Muscle of leg (tissue), 11 donors: ENCODE measurements around the gene ZNF792. TPM values are rescaled to one million over a fixed set of nuclear protein-coding genes. Genes with fewer than 3 reads are reported as not detected.
"Not testable (repeated sequence)": the region's sequence is repeated elsewhere in the genome, so short reads cannot be mapped to it uniquely, and the experiment has no call there.

ENCODE experiments used
- DNase-seq: peaks from one replicate; pipeline ENCODE4 v3.0.0; 2013
- H3K27ac ChIP-seq: one replicate; pipeline ENCODE4 v1.5.1; 2013; ENCODE audit warnings: mild to moderate bottlenecking, low read length, control low read depth
- H3K27me3 ChIP-seq: one replicate; pipeline ENCODE4 v1.6.1; 2013; ENCODE audit warnings: low read length; ENCODE audit not compliant: control insufficient read depth, insufficient read depth
- H3K36me3 ChIP-seq: one replicate; pipeline ENCODE4 v1.6.1; 2013; ENCODE audit warnings: low read length; ENCODE audit not compliant: control insufficient read depth, insufficient read depth
- H3K4me1 ChIP-seq: one replicate; pipeline ENCODE4 v1.6.1; 2013; ENCODE audit warnings: low read length; ENCODE audit not compliant: control insufficient read depth, insufficient read depth
- H3K4me3 ChIP-seq: one replicate; pipeline ENCODE4 v1.5.1; 2013; ENCODE audit warnings: low read length, control low read depth
- H3K9me3 ChIP-seq: replicated peaks from 2 replicates; pipeline ENCODE4 v1.6.1; 2013; ENCODE audit warnings: low read depth, low read length; ENCODE audit not compliant: control insufficient read depth
- WGBS: methylation state at CpG from one replicate; pipeline ENCODE4 v1.1.5; 2013; ENCODE audit warnings: missing lambda C conversion rate; ENCODE audit not compliant: insufficient coverage; 5-methylcytosine and 5-hydroxymethylcytosine counted together
- polyA plus RNA-seq, 8 donors: library from polyadenylated mRNA; unstranded; fragments of 120-200 nt; gene quantifications; one replicate each; pipeline versions ENCODE4 v1.2.1 to v1.2.3, GENCODE V29; 2013; ENCODE audit warnings: inconsistent platforms in 1 of 8, low replicate concordance in 1 of 8; ENCODE audit not compliant: insufficient read length in 8 of 8, insufficient read depth in 1 of 8
- total RNA-seq: library from RNA; stranded (reverse); fragments of 120-200 nt; gene quantifications from one replicate; pipeline ENCODE4 v1.2.4, GENCODE V29; 2013

The ZNF792 gene
- total and polyA plus RNA-seq, 9 donors, result 2.1 to 5.1 (median 2.5) TPM

DNA sequence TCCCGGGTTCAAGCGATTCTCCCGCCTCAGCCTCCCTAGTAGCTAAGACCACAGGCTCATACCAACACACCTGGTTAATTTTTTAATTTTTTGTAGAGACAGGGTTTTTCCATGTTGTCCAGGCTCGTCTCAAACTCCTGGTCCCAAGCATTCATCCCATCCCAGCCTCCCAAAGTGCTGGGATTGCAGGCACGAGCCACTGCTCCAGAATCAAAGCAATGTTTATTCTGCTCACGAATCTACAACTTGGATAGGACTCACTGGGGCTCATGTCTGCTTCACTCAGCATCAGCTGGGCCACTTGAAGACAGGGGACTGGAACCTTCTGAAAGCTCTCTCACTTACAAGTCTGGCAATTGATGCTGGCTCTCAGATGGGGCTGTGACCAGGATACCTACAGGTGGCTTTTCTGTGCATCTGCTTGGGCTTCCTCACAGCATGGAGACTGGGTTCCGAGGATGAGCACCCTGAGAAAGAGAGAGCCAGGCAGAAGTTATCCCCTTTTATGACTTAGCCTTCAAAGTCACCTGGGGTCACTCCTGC lies 8.2 kb upstream of the ZNF792 start:
- Histone ChIP-seq H3K4me1 (peaks cover 2% of the 10 kb centered on the region), H3K4me3 (no peak overlapping the region), H3K27ac (no peak overlapping the region), H3K36me3 (no peaks in the 10 kb centered on the region), H3K9me3 (peaks cover 12% of the 10 kb centered on the region), H3K27me3 (peaks cover 3% of the 10 kb centered on the region)
- DNase-seq, result no peak
- no CpG with 5 or more reads among the region's 7 CpGs for WGBS

DNA sequence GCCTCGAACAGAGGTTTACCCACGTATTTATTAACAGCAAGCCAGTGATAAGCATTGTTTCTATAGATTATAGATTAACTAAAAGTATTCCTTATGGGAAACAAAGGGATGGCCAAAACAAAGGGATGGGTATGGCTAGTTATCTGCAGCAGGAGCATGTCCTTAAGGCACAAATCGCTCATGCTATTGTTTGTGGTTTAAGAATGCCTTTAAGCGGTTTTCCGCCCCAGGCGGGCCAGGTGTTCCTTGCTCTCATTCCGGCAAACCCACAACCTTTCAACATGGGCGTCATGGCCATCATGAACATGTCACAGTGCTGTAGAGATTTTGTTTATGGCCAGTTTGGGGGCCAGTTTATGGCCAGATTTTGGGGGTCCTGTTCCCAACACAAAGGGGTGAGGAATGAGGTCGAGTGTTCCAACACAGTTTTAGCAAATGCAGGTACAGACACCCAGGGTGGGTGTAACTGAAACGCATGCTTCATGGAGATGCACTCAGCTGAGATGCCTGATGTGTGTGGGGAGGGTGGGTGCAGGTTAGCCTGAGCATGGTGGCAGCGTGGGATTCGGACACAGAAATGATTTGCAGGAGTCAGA lies 6.3 kb upstream of the ZNF792 start:
- not testable (repeated sequence) for DNase-seq, H3K4me1 ChIP-seq, H3K27ac ChIP-seq, H3K4me3 ChIP-seq, H3K27me3 ChIP-seq, H3K36me3 ChIP-seq, H3K9me3 ChIP-seq
- 85% methylated on average over 2 of the region's 12 CpGs for WGBS

DNA sequence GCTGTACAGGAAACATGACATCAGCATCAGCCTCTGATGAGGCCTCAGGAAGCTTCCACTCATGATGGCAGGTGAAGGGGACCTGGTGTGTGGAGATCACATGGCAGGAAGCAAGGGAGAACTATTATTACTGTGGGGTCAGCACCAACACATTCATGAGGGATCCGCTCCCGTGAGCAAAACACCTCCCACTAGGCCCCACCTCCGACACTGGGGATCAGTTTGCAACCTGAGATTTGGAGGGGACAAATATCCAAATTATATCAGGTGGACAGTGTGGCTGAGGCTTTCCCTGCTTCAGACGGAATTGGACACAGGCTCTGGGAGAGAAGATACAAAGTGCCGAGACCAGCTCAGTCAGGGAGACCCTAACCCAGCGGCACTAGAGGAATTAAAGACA lies 5.7 kb upstream of the ZNF792 start:
- Histone ChIP-seq H3K4me3 (no peak overlapping the region), H3K27me3 (no peaks in the 10 kb centered on the region), H3K4me1 (peaks cover 2% of the 10 kb centered on the region), H3K9me3 (peaks cover 9% of the 10 kb centered on the region), H3K36me3 (no peaks in the 10 kb centered on the region), H3K27ac (no peak overlapping the region)
- no CpG with 5 or more reads among the region's 6 CpGs for WGBS
- DNase-seq, result no peak

DNA sequence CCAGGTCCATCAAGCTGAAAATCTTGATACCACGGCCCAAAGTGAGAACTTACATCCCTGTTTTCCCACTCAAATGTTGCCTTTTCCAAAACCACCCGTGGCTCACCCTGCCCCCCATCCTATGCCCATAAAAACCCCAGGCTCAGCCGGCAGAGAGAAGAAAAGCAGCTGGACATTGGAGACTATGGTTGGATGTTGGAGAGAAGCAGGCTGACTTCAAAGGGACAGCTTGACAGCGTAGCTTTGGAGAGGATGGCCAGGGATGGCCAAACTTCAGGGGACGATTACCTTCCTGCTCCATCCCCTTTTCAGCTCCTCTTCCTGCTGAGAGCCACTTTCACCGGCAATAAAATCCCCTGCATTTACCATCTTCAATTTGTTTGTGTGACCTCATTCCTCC lies 3.5 kb upstream of the ZNF792 start:
- Histone ChIP-seq H3K9me3 (peaks cover 9% of the 10 kb centered on the region), H3K36me3 (no peaks in the 10 kb centered on the region), H3K4me1 (peaks cover 10% of the 10 kb centered on the region), H3K4me3 (no peak overlapping the region), H3K27ac (no peak overlapping the region), H3K27me3 (no peaks in the 10 kb centered on the region)
- no peak for DNase-seq
- 100% methylated on average over 1 of the region's 6 CpGs for whole genome bisulfite sequencing

DNA sequence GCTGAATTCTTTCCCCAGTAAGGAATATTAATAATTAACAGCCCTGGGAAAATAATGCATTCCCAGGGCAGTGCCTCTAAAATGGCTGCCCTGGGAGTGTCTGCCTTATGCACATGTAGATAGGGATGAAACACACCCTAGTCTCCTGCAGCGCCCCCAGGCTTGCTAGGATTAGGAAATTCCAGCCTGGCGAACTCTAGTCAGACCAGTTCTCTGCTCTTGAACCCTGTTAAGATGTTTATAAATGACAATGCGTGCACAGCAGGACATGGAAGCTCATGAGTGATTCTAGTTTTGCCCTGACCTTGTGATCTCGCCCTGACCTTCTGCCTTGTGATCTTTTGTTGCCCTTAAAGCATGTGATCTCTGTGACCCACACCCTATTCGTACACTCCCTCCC lies 1.5 kb upstream of the ZNF792 start:
- 43% methylated on average over 1 of the region's 5 CpGs for WGBS
- DNase-seq, H3K36me3 ChIP-seq, H3K27me3 ChIP-seq, H3K4me3 ChIP-seq, H3K27ac ChIP-seq: not testable (repeated sequence)
- Histone ChIP-seq H3K4me1 (peaks cover 10% of the 10 kb centered on the region), H3K9me3 (peaks cover 17% of the 10 kb centered on the region)

DNA sequence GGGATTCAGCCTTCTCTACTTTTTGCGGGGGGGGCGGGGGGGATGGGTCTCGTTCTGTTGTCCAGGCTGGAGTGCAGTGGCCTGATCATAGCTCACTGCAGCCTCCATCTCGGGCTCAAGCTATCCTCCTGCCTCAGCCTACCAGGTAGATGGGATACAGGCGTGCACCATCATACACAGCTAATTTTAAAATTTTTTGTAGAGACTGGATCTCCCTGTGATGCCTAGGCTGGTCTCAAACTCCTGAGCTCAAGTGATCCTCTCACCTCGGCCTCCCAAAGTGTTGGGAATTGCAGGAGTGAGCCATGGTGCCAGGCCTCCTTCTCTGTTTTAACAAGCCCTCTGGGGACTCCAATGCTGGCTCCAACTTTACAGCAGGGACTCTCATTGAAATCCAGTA lies 569 bp upstream of the ZNF792 start:
- Histone ChIP-seq H3K27ac (no peak overlapping the region), H3K36me3 (peaks cover 10% of the 10 kb centered on the region), H3K4me3 (no peak overlapping the region), H3K27me3 (no peaks in the 10 kb centered on the region), H3K4me1 (peaks cover 10% of the 10 kb centered on the region), H3K9me3 (peaks cover 25% of the 10 kb centered on the region)
- DNase-seq, result no peak
- WGBS, result no CpG with 5 or more reads among the region's 6 CpGs

DNA sequence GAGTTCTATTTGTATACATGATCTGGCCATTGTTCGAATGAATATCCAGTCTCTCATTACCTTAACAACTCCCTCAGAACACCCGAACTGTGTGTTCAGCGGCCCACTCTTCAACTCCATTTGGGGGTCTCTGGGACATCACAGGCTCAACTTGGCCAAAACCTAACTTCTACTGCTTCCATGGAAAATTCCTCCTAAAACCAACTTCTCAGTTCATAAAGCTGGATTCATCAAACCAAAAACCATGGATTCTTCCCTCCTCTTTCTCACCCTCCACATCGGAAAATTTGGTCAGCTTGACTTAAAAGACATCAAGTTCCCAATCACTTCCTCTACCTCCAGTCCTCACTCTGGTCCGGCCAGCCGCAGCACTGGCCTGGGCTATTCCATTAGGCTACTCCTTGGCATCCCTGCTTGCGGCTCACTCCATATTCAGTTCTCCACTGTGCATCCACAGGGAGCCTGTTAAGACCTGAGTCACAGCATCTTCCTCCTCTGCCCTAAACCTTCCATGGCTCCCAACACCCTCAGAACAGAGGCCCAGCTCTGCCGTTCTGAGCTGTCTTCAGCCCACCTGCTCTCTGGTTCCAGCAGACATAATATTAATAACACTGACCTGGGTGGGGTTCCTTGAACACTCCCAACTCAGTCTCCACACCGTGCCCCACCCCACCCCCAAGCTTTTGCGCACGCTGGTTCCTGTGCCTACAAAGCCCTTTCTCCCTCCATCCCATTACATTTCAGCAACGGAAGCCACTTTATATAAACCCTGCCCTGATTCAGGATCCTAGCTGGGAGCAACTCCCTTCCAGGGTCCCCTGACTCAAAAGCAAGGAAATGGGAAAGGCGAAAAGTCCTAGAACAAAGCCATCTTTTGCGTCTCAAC lies 1.1 kb downstream of the ZNF792 start:
- DNase-seq, result no peak
- 35% methylated on average over 12 of the region's 14 CpGs for WGBS
- peak overlapping the region; percentile 85 for H3K4me3 ChIP-seq
- peaks cover 10% of the 10 kb centered on the region for H3K4me1 ChIP-seq
- H3K27me3 ChIP-seq, result no peaks in the 10 kb centered on the region
- H3K36me3 ChIP-seq, result peaks cover 27% of the 10 kb centered on the region
- H3K27ac ChIP-seq, result peak overlapping the region; percentile 39
- H3K9me3 ChIP-seq, result peaks cover 41% of the 10 kb centered on the region

DNA sequence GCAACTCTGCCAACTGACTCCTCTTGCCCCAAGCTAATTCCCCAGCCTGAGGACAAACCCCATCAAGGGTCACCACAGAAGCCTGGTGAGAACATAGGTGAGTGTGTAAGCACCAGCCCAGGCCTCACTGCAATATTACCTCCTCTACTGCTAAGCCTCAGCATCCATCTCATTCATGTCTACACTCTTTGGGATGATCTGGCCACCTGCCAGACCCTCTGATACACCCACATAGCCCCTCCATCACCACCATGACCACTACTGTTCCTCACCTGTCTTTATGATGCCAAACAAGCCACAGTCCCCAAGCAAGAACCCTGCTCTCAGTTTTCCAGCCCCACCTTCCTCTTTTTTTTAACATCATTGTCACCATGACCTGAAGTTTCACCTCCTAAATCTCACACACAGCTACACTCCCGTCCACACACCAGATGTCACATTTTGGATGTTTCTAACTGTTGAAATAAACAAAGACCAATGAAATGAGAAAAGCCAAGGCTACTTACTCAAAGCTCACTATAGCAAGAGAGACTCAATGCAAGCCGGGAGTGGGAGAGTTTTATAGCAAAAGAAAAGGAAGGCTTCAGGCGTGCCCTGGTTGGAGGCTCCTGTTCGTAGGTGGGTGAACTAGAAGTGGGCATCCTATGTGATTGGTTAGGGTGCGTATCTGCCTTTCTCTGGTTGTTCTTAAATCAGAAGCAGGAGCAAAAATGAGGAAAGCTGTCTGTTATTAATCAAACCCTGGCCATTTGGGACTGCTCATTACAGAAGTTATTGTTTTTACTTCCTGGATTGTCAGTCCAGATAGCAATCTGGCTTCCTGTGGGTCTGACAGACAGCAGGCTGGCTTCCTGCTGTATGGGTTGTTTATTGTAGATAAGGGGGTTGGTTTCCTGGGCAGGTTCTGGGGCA lies 2.0 kb downstream of the ZNF792 start:
- Histone ChIP-seq H3K36me3 (peaks cover 36% of the 10 kb centered on the region), H3K27me3 (no peaks in the 10 kb centered on the region), H3K4me1 (peaks cover 10% of the 10 kb centered on the region), H3K4me3 (no peak overlapping the region), H3K27ac (peak overlapping the region; percentile 48), H3K9me3 (peaks cover 45% of the 10 kb centered on the region)
- peak; percentile 29 for DNase-seq
- 64% methylated on average over 3 of the region's 5 CpGs for WGBS

DNA sequence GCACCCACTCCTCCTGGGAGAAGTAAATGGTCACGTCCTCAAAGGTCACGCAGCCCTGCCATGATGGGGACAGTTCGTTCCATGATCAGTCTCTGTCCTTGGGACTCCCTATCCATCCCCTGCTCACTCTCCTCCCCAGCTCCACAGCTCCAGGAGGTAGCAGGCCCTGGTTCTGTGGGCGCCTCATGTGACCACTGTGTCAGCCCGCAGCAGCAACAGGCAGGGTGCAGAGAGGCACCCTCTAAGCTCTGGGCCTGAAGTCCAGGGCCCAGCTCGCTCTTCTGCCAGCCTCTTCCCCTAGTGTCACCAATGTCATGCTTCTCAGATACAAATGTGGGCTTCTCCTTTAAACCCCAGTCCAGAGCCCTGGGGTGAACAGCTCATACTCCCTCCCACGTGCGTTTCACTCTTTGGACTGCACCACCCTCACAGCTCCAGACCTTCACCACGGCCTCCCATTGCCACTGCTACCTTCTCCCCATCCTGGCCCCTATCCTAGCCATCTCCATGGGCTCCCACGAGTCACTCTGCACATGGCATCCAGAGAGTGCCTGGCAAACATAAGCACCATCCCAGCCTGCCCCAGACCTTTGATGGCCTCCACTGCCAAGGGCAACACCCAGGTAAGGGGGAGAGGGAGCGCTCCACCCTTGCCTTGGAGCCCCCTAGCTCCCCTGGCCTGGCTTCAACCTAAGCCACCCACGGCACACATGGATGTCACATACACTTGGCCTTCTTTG lies 2.9 kb downstream of the ZNF792 start:
- no peak for DNase-seq
- Histone ChIP-seq H3K4me1 (peaks cover 10% of the 10 kb centered on the region), H3K36me3 (peaks cover 39% of the 10 kb centered on the region), H3K27ac (no peak overlapping the region), H3K27me3 (no peaks in the 10 kb centered on the region), H3K9me3 (peaks cover 51% of the 10 kb centered on the region), H3K4me3 (no peak overlapping the region)
- 96% methylated on average over 9 of the region's 12 CpGs for WGBS
